Measurements from ENCODE around the gene PEDS1. TPM values are rescaled to one million over a fixed set of nuclear protein-coding genes. Genes with fewer than 3 reads are reported as not detected.

Gene PEDS1
- total and polyA plus RNA-seq, 3 donors from 2014 or later, result 39.3 to 45.5 (median 40.1) TPM

DNA sequence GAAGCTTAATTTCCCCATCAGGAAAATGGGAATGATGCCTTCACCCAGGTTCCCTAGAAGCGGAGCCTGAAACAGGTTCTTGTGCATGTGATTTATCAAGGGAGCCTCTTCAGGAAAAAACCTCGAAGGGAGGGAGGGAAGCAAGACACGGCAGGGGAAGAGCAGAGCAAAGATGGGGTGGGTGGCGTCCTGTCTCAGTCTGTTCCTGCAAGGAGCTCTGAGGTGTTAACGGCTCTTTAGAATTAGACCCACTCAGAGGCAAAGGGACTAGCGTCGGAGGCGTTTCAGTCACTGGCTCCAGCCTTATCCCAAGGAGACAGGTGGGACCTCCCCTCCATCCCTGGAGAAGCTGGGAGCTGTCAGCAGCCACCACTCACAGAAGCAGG, 25.0 kb downstream of the PEDS1 start:
- H3K27ac ChIP-seq, result no peak overlapping the region
- H3K4me1 ChIP-seq, result peaks cover 14% of the 10 kb centered on the region
- H3K27me3 ChIP-seq, result no peaks in the 10 kb centered on the region
- TF ChIP-seq POLR2A (IDR thresholded peaks at IDR 0.05), result no peak
- TF ChIP-seq, protein P1, sequence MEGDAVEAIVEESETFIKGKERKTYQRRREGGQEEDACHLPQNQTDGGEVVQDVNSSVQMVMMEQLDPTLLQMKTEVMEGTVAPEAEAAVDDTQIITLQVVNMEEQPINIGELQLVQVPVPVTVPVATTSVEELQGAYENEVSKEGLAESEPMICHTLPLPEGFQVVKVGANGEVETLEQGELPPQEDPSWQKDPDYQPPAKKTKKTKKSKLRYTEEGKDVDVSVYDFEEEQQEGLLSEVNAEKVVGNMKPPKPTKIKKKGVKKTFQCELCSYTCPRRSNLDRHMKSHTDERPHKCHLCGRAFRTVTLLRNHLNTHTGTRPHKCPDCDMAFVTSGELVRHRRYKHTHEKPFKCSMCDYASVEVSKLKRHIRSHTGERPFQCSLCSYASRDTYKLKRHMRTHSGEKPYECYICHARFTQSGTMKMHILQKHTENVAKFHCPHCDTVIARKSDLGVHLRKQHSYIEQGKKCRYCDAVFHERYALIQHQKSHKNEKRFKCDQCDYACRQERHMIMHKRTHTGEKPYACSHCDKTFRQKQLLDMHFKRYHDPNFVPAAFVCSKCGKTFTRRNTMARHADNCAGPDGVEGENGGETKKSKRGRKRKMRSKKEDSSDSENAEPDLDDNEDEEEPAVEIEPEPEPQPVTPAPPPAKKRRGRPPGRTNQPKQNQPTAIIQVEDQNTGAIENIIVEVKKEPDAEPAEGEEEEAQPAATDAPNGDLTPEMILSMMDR (IDR thresholded peaks at IDR 0.05), result no peak
- no peak overlapping the region for H3K4me3 ChIP-seq
- intact Hi-C loops (cut with DNase I; ENCODE audit: low total_unique reads), result no loop called here
- no peaks in the 10 kb centered on the region for H3K36me3 ChIP-seq (ENCODE audit: low read depth, missing control alignments)
- no peak for DNase-seq
- no peaks in the 10 kb centered on the region for H3K9me3 ChIP-seq
- WGBS, 2 donors, result 90 to 95% methylated on average over 8 of the region's 8 CpGs

DNA sequence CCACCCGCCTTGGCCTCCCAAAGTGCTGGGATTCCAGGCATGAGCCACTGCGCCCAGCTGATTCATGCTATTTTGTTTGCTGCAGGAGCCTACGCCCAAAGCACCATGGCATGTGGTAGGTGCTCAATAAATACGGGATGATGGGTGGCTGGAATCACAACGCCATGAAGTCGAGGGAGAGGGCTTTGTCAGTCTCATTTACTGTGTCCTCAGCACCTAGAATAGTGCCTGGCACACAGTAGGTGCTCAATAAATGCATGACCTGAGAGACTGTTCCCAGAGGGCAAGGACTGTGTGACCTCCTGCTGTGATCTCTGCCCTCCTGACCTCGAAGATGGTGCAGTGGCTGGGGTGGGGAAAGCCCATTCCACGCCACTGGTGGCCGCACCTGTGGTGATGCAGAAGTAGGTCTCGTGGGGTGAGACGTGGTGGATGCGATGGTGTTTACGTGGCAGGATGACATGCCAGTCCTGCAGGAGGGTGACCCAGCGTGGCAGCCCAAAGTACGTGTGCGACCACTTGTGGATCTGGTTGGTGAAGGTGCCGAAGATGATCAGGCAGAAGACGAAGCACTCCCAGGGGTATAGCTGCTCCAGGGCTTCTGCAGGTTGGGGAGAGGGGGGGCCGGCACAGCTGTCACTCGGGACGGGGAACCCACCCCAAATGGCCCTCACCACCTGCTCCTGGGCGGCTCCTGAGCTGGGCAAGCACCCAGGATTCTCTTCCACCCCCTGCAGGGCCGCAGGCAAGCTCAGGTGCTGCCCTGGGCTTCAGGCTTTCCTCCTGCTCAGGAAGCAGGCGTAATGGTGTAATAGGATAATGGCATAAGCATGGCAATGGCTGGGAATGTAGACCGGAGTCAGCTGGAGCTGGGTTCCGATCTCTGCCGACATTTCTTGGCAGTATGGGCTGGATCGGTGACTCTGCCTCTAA, 25.7 kb downstream of the PEDS1 start:
- H3K9me3 ChIP-seq, result no peaks in the 10 kb centered on the region
- H3K4me1 ChIP-seq, result peaks cover 13% of the 10 kb centered on the region
- WGBS, 2 donors, result 95 to 96% methylated on average over 25 to 28 of the region's 28 CpGs
- intact Hi-C loops (cut with DNase I; ENCODE audit: low total_unique reads), result no loop called here
- H3K4me3 ChIP-seq, result no peak overlapping the region
- TF ChIP-seq POLR2A (IDR thresholded peaks at IDR 0.05), result no peak
- TF ChIP-seq, protein P1 (IDR thresholded peaks at IDR 0.05), result no peak
- H3K27ac ChIP-seq, result no peak overlapping the region
- H3K27me3 ChIP-seq, result no peaks in the 10 kb centered on the region
- no peak for DNase-seq
- no peaks in the 10 kb centered on the region for H3K36me3 ChIP-seq (ENCODE audit: low read depth, missing control alignments)

DNA sequence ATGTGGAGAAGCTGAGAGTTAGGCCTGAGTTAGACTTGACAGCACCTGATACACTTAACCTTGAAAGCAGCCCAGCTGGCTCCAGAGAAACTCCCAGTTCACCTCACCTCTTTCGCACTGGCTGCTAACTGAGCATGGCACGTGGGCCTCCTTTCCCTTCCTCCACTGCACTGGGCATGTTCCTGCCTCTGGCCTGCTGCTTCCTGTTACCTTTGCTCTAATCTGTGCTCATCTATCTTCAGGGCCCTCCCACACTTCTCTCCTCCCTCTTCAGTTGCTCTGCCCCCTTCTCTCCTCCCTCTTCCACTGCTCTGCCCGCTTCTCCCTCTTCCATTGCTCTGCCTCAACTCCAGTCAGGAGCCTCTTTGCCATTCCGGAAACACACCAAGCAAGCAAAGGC, 26.9 kb downstream of the PEDS1 start:
- intact Hi-C loops (cut with DNase I; ENCODE audit: low total_unique reads), result no loop called here
- Histone ChIP-seq H3K4me1 (peaks cover 13% of the 10 kb centered on the region), H3K27ac (no peak overlapping the region), H3K4me3 (no peak overlapping the region), H3K36me3 (ENCODE audit: low read depth, missing control alignments) (no peaks in the 10 kb centered on the region), H3K9me3 (no peaks in the 10 kb centered on the region), H3K27me3 (no peaks in the 10 kb centered on the region)
- no peak for DNase-seq
- WGBS, 2 donors, result 75 to 77% methylated on average over 4 of the region's 4 CpGs
- TF ChIP-seq, protein P1 (IDR thresholded peaks at IDR 0.05), result no peak
- TF ChIP-seq POLR2A (IDR thresholded peaks at IDR 0.05), result no peak

DNA sequence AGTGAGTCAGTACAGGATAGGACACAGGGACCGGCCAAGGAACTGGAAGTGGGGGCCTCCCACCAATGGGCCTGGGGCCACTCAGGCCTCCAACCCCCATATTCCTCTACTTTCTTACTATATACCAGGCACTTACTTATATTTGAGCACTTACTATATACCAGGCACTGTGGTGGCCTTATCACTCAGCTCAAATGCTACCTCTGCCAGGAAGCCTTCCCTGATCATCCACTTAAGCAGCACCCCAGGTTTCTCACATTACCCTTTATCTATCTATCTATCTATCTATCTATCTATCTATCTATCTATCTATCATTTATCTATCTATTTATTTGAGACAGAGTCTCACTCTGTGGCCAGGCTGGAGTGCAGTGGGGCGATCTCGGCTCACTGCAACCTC, 28.2 kb downstream of the PEDS1 start:
- Histone ChIP-seq H3K4me1 (peaks cover under 1% of the 10 kb centered on the region), H3K36me3 (ENCODE audit: low read depth, missing control alignments) (no peaks in the 10 kb centered on the region), H3K27me3 (no peaks in the 10 kb centered on the region), H3K4me3 (no peak overlapping the region), H3K27ac (no peak overlapping the region), H3K9me3 (no peaks in the 10 kb centered on the region)
- intact Hi-C loops (cut with DNase I; ENCODE audit: low total_unique reads), result no loop called here
- TF ChIP-seq POLR2A (IDR thresholded peaks at IDR 0.05), result no peak
- TF ChIP-seq, protein P1 (IDR thresholded peaks at IDR 0.05), result no peak
- no peak for DNase-seq
- 97% methylated on average over 3 of the region's 3 CpGs for WGBS, 2 donors

All from testis (tissue), 3 donors.